ENCODE data around the gene WWOX.

WWOX gene

DNA sequence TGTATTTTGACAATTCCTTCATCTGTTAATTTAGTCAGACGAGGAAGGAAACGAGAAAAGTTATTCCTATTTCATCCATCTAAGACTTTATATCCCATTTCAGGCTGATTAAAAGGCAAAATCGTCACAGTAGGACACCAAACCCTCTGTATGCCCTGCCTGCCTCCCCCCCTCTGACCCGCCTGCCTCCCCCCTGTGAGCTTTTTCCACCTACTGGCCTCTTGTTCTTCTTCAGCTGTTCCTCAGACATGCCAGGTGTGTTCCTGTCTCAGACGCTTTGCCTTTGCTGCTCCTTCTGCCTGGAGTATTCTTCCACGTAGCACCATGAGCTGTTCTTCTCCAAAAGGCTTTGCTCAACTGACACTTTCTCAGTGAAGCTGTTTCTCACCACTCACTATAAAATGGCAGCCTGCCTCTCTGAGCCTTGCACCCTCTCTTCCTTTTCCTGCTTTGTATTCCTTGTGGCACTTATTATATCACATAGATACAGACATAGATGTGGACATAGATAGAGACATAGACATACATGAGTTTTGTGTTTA lies 777.7 kb downstream of the WWOX start:
- no peak for DNase-seq (ENCODE audit: low read depth)

DNA sequence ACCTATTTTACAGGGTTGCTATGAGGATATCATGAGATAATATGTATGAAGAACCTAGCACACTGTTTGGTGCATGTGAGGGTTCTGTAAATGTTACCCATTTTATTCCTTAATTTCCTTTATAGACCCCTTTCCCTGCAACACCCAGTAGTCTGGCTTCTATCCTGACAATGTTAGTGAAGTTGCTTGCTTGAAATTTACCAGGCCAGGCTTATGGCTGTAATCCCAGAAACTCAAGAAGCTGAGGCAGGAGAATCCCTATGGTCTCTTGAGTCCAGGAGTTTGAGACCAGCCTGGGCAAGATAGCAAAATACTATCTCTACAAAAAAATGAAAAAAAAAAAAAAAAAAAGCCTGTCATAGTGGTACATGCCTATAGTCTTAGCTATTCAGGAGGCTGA lies 779.1 kb downstream of the WWOX start:
- no peak for DNase-seq (ENCODE audit: low read depth)

DNA sequence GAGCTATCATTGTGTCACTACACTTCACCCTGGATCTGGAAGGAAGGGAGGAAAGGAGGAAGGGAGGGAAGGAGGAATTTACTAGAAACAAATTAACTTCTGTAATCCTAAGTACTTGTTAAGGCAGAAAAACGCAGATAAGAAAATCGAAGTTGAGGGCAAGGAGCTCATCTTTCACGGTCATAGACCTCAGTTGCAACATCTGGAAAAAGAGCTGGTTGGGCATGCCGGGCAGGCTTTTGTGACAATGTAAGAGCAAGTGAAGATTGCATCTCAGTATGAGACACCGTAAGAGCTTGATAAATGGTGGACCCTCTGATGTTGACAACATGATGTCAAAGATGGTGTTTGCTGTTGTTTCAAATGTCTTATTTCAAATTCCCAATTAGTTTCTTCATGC lies 779.6 kb downstream of the WWOX start:
- no peak for DNase-seq (ENCODE audit: low read depth)

DNA sequence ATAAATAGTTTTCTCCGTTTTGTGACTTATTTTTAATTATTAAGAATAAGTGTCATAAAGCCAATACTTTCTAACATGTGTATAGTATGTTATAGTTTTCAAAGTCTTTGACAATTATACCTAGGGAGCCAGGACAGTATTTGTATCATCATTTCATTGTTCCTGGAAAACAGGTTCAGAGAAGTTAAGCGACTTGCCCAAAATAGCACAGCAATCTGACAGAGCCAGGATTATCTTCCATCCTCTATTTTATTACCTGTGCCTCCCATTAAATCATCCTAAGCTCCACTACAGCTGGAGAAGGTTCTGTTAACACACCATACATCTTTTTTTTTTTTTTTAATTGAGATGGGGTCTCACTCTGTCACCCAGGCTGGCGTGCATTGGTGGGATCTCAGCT lies 782.7 kb downstream of the WWOX start:
- DNase-seq (ENCODE audit: low read depth), result no peak

DNA sequence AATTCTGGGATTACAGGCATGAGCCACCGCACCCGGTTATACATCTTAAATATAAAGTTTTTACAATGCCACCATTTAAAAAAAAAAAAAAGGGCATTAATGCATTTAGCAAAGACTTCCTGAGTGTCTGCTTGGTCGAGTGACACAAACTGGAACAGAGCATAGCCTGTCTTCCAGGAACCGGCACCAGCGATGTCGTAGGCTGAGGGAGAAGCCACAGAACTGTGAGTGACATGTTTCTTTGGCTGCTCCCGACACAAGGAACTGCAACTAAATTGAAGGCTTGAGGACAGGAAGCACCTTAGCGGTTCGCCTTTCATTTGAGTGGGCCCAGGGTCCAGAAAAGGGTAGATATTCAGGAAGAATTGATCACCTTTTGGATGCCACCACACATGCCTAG lies 783.3 kb downstream of the WWOX start:
- no peak for DNase-seq (ENCODE audit: low read depth)

DNA sequence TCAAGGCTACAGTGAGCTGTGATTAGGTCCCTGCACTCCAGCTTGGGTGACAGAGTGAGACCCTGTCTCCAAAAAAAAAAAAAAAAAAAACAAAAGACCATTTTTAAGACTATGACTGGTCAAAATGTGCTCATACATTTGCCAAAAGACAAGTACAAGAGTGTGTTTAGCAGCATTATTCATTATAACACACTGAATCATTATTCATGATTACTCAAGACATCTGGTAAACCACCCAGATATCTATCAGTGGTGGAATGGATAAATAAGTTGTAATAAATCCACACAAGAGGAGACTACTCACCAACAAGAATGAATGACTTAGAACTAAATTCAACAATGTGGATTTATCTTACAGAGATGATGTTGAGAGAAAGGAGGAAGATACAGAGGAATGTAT lies 784.8 kb downstream of the WWOX start:
- no peak for DNase-seq (ENCODE audit: low read depth)

DNA sequence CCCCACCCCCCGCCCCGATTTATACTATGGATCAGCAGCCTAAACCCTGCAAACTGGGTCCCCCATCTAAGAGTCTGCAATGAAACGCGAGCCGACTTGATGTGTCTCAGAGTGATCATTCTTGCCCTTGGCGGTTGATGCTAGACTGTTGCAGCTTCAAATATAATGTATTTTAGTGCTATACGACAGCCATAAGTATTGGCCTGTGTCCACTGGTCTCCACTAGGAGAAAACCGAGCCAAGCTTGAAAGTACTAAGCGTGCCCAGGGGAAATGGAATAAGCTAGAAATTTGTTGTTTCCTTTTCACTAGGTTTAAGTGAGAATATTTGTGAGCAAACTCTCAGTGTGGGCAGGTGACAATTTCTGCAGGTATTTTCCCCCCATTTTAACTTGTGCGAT lies 789.9 kb downstream of the WWOX start:
- no peak for DNase-seq (ENCODE audit: low read depth)

DNA sequence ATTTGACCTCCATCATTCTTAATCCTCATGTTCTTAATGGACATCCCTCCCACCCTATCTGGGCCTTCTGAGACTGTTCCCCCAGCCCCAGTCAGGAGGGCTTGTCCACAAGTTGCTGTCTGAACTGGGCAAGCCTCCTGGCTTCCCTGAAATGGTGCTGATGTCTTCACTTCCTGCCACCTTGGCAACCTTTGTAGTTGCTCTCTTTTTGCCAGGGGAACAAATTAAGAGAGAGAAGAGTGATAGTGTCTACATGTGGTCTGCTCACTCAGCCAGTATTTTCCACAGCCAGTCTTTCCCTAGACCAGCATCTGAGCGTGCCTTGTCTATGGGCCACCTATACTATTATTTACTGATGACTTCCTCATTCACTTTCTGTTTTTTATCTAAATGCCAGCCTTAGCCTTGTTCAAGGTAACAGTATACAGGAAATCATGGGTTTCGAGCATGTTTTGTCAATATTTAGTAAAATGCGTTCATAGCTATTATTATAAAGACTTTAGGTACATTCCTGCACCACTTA lies 791.0 kb downstream of the WWOX start:
- no peak for DNase-seq (ENCODE audit: low read depth)

DNA sequence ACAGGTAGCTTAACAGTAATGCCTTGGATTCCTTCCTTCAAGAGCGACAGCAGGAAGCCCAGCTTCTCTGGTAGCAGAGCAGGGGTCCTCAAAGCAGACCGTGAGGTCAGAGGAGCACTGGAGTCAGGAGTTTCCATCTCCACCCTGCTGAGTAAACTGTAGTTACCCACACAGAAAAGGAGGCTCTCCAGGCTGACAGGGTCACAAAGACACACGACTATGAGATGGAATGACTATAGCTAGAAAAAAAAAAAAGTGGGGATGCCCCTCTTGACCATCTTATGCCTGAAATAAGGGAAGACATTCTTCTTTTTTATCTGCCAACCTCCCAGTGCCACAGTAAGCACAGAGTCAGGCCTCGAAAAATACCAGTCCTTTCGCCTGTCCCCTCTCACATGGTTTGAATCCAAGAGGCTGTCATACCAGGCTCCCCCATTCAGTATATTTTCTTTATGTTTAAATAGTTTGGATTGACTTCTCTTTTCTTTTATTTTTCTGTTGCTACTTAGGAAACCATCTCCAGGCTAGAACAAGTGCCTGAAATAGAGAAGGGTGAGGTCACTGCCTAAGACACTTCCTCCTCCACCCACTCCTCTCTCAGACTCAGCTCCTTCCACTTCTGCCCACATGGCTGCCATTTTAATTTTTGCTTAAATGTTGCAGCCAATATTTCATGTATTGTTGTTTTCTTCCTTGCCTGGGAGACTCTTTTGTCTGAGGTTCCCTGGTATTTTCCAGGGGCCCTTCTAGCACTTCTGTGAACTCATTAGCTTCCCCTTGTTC lies 793.7 kb downstream of the WWOX start:
- DNase-seq (ENCODE audit: low read depth), result no peak

DNA sequence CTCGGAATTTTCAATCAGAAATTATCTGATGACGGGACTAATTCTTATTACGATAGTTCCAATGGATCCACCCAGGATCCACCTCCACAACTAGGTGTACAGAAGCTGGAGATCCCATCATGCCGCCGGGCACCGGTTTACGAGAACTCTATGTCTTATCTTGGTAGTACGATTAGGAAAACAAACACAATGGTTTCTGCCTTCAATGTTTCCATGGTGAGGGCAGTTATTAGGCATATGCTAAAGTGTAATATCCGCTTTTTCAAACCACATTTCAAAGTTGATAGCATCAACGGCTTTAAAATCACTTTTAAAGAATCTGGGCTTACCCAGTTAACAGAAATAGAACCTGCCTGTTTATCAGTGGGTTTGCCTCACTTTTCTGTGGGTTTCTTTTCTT lies 795.4 kb downstream of the WWOX start:
- no peak for DNase-seq (ENCODE audit: low read depth)

DNA sequence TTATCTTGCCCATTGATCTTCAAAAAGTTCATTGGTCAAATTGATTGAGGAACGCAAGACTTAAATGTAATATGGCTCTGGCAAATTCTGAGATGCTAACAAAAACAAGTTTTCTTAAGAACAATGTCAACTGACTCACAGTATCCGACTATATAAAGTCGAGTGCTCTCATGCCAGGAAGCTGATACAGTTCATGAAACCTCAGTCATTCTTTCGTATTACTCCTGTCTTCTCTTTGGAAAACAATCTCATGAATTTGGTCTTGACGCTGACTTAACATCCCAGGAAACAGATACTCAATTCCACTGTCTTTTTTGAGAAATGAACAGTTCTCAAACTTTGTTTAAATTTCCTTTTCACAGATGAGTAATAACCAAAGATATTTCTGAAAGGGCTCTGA lies 796.2 kb downstream of the WWOX start:
- DNase-seq (ENCODE audit: low read depth), result no peak

DNA sequence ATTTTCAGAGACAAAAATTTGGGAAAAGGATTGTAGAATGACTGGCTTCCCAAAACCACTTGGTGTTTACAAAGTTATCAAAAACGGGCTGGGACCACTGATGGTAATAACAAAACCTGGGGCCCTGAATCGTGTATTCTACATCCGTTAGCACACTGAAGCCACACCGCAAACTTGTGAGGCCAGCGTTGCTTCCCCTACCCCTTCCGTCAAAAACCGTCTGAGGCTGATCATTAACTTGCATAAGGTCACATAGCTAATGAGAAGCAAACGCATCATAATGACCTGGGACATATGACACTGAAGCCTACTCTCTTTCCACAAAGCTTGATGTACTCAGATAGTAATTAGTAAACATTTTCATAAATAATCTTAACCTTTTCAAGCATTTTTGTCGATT lies 796.8 kb downstream of the WWOX start:
- no peak for DNase-seq (ENCODE audit: low read depth)

DNA sequence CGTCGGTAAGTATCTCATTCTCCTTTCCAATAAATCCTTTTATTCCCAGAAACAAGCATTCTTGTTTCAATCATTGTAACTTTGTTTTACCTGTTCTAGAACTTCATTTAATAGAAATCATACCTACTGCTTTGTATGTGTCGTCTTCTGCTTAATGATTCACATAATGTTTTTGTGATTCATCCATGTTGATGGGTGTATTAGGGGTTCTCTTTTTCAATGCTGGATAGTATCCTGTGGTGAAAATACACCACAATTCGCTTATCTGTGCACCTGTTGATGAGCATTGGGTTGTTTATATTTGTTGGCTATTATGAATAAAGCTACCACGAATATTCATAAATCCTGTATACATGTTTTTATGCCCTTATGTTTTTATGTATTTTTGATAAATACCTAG lies 797.8 kb downstream of the WWOX start:
- no peak for DNase-seq (ENCODE audit: low read depth)

DNA sequence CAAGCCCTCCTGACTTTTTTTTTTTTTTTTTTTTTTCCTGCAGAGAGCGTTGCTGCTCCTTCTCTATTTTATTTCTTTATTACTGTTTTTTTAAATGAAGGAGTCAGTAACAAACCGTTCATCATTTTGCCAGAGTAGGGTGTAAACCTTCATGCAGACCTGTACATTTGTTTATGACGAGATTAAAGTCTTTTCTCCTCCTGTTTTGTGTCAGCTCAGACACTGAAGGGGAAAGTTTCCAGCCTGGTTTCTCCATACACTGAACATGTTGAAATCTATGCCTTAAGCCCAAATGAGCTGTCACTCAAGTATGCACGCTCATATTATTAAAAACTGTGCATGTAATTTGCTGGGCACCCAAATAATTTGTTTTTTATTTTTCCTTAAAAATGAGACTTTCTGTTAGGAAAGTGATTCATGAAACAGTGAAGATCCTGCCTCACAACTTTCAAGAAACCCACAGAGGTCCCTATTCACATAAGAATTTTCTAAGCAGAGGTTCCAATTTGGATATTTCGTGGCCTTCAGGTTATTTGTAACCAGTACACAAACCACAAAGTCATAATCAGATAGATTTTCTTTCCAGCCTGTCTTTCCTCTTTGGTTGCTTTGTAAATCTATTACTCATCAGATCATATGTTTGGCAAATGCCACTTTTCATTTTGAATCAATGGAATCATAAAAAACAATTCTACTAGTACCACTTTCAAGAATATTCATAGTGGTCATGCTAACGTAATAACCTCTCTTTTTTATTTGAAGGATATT lies 800.8 kb downstream of the WWOX start:
- no peak for DNase-seq (ENCODE audit: low read depth)

DNA sequence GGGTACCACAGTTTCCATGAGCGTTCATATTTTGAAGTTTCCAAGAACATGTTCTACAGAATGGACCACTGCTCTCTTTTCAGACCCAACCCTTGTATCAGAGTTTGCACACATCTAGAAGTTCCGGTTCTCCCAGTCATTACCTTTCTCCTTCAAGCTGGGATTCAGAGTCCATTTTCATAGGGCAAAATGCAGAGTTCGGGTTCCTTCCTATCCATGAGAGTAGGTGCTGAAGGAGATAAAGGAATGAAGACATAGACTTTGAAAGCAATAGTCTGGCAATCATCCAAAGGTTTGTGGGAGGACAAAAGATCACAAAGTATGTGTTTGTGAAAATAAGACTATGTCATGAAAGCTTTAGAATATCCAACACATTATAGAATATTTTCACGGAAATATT lies 801.5 kb downstream of the WWOX start:
- no peak for DNase-seq (ENCODE audit: low read depth)

DNA sequence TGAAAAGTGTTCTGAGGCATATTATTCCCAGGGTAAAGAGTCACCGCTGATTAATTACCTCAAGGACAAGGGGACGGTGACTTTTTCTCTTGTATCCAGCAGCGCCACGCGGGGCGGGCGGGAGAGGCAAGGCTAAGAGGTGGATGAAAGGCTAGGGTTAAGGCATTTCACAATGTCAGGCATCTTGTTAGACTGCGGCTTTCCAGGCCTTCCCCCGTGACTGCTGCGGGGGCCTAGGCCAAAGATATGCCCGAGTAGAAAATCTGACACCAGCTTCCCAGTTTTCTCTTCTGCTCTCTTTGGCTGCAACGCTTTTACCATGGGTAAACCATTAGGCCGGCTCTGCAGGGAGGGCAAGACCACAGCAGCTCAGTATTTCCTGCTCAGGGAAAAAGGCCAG lies 802.9 kb downstream of the WWOX start:
- DNase-seq (ENCODE audit: low read depth), result no peak

DNA sequence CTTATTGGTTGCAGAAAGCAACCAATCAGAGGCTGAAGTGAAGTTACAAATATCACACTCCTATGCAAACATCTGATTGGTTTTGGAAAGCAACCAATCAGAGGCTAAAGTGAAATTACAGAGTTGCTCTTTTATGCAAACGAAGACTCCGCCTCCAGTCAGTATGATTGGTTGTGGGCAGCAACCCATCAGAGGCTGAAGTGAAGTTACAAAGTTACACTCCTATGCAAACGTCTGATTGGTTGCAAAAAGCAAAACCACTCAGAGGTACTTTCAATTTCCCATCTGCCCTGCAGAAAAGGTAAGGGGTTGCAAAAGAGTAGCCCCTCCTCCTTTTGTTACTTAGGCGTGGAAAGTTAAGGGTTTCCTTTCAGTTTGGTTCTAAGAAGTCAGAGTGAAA lies 803.8 kb downstream of the WWOX start:
- DNase-seq (ENCODE audit: low read depth), result no peak

DNA sequence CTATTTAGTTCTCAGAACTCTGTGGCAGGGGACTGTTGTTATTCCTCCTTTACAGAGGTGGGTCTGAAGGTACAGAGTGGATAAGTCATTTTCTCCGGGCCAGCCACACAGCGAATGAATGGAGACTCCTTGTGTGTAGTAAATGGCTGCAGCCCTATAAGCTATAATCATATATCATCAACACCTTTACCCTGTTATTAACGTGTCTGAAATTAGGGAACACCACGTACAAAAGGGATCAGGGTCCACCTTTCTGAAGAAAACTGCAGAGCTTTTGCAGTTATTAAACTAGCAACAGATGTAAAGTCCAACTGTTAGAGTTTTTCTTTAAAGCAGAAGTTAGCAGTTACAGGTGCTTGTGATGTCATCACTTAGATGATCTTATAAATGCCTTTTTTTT lies 804.4 kb downstream of the WWOX start:
- DNase-seq (ENCODE audit: low read depth), result no peak

DNA sequence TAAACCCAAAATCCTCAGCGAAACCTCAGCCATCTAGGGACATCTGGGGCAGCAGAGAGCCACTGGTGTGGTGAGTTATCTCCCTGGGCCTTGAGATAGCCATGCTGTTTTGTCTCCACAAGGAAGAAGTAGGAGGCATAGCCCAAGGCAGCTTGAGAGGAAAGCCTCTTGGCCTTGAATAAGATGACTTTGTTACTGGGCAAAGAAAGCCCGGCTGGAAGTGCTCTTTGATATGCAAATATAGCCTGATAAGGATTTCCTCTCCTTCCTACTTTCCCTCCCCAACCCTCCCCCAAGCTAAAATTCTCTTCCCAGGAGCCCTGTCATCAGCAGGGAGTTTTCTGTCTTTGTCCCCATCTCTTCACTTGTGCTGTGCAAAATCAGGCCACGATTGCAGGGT lies 806.7 kb downstream of the WWOX start:
- no peak for DNase-seq (ENCODE audit: low read depth)

DNA sequence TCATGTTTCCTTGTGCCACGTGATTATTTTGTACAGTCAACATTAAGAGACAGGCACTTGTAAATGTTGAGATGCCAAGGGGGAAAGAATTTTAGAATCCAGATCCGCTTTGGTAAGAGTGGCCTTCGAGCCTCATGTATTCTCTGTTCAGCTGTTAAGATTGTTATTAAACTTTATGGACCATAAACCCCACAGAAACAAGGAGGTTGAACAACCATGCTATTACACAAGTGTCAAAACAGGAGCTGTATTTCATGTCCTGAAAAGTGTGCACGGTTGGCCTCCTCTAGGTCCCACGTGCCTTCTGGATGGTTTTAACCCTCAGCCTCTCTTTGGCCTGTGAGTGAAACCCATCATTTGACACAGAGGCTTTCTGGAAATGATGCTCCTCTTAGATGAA lies 809.8 kb downstream of the WWOX start:
- DNase-seq (ENCODE audit: low read depth), result no peak

DNA sequence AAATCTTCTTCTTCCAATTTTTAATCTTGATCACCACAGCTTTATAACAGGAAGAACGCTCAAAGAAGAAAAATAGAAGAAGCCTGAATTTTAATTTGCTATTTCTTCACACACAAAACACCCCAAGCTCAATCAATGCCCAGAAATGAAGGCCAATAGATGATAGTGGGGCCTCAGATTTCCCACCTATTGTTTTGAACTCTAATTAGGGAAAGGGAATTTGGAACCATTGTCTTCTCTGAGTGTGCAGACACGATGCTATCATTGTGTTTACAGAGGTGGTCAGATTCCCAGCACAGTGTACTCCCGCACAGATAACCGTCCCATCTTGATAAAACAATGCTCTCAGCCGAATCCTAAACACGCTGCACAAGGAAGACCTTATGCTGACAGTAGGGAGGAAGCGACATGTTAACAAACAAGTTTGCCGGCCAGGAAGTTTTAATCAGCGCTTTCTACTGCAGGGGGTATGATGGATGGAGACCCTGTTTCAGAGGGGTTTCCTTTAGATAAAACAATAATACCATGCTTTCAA lies 816.4 kb downstream of the WWOX start:
- DNase-seq (ENCODE audit: low read depth), result no peak

DNA sequence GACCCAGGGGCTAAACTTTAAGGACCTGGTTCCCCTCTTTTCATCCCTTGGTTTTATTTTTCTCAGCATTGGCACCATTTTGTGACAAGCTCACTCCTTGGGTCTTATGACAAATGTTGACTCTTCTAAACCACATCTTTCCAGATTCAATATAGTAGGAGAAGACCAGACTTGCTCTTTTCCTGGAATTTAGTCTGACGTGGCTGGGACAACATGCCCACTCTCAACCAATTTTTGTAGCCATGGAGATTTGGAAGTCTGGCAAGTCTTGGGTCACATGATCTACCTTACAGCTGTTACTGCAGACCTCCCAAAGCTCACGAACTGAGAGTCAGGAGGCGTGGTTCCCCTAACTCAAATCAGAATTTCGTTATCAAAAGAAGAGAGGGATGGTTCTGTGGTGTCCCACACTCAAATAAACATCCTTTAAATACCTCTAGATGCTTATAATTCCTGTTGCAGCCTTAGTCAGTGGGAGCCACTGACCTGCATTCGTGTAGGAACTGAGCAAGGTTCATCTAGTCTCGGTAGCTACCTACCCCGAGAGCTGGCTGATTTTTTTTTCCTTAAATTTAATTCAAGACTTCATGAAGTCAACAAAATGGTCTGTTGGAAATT lies 817.6 kb downstream of the WWOX start:
- DNase-seq (ENCODE audit: low read depth), result no peak
